PFSK-1 (cell line): ENCODE data around the gene GTPBP3.

Experiments used
- FOXP2 ChIP-seq: optimal IDR thresholded peaks from 2 replicates; pipeline ENCODE3; 2011; ENCODE audit warnings: borderline replicate concordance, control low read depth, inconsistent platforms; ENCODE audit not compliant: insufficient read depth; ENCODE audit errors: extremely low read length, extremely low read depth
- POLR2AphosphoS5 ChIP-seq: IDR thresholded peaks from 2 replicates; pipeline ENCODE4 v1.6.1; 2012; ENCODE audit warnings: low read depth, mild to moderate bottlenecking, control low read depth, low read length, moderate library complexity
- SIN3A ChIP-seq: IDR thresholded peaks from 2 replicates; pipeline ENCODE4 v1.6.1; 2012; ENCODE audit warnings: mild to moderate bottlenecking, low read length, moderate library complexity, borderline replicate concordance; ENCODE audit not compliant: insufficient read depth
- TAF1 ChIP-seq: IDR thresholded peaks from 2 replicates; pipeline ENCODE4 v1.6.1; 2012; ENCODE audit warnings: low read length, control low read depth, borderline replicate concordance; ENCODE audit not compliant: insufficient read depth
- TF ChIP-seq, protein P1 (sequence below), 2 experiments: IDR thresholded peaks; 2 replicates each; pipeline versions ENCODE4 v1.6.1 to v1.8.0; 2011 to 2012; ENCODE audit warnings: low read depth in 2 of 2, low read length in 2 of 2, control low read depth in 1 of 2, inconsistent platforms in 1 of 2, mild to moderate bottlenecking in 1 of 2, moderate library complexity in 1 of 2; ENCODE audit not compliant: insufficient read depth in 1 of 2

The GTPBP3 gene

DNA sequence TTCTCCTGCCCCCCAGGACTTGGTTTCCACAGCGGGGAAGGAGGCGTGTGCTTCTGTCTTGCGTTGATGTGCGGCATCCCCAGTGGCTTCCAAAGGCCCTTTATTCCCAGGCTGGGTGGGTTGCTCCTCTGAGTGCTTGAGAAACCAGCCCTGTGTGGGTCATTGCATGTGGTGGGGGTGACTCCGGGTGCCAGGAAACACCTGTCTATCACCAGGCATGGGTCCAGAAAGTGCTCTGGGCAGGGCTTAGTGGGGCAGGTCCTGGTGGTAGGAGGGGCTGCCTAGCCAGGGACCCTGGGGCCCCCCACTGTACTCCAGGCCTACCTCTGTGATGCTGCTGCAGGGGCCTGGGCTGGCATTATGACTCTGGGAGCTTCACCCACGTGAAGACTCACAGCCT is 18.4 kb upstream of the GTPBP3 start:
- no peak for TF ChIP-seq FOXP2
- no peak for TF ChIP-seq SIN3A
- TF ChIP-seq TAF1, result no peak
- no peak for TF ChIP-seq POLR2AphosphoS5
- TF ChIP-seq, protein P1, sequence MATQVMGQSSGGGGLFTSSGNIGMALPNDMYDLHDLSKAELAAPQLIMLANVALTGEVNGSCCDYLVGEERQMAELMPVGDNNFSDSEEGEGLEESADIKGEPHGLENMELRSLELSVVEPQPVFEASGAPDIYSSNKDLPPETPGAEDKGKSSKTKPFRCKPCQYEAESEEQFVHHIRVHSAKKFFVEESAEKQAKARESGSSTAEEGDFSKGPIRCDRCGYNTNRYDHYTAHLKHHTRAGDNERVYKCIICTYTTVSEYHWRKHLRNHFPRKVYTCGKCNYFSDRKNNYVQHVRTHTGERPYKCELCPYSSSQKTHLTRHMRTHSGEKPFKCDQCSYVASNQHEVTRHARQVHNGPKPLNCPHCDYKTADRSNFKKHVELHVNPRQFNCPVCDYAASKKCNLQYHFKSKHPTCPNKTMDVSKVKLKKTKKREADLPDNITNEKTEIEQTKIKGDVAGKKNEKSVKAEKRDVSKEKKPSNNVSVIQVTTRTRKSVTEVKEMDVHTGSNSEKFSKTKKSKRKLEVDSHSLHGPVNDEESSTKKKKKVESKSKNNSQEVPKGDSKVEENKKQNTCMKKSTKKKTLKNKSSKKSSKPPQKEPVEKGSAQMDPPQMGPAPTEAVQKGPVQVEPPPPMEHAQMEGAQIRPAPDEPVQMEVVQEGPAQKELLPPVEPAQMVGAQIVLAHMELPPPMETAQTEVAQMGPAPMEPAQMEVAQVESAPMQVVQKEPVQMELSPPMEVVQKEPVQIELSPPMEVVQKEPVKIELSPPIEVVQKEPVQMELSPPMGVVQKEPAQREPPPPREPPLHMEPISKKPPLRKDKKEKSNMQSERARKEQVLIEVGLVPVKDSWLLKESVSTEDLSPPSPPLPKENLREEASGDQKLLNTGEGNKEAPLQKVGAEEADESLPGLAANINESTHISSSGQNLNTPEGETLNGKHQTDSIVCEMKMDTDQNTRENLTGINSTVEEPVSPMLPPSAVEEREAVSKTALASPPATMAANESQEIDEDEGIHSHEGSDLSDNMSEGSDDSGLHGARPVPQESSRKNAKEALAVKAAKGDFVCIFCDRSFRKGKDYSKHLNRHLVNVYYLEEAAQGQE (IDR thresholded peaks at IDR 0.05; ENCODE audit: insufficient read depth in 1 of 2, low read depth in 2 of 2, low read length in 2 of 2), result no peak

DNA sequence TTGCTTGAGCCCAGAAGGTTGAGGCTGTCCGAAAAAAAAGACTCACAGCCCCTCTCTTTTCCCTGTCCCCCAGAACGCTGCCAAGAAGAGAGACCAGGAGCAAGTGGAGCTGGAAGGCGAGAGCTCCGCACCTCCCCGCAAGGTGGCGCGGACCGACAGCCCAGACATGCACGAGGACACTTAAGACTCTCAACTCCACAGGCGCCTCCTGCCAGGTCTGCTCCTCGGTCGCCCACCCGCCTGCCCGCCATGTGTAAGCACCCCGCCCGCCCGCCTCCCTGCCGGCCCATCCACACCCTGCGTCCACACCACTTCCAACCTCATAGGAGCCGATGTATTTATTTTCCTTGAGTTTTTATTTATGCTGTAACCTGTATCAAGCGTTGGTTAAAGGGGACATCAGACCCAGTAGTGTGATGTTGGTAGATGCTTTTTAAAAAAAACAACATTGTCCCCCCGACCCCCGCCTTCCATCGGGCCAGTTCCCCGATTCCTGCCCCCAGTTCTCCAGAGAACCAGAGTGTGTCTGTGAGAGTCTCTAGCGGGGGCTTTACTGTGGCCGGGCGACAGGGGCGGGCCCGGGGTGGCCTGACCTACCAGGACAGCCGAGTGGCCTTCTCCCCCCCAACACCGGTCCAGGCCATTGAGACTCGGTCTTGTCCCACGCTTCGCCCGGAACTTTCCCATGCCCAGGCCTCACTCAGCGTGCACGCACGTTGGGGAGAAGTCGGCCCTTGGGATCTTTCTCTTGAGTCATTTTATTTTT is 17.7 kb upstream of the GTPBP3 start:
- TF ChIP-seq FOXP2, result no peak
- TF ChIP-seq TAF1, result no peak
- no peak for TF ChIP-seq SIN3A
- TF ChIP-seq, protein P1 (IDR thresholded peaks at IDR 0.05; ENCODE audit: insufficient read depth in 1 of 2, low read depth in 2 of 2, low read length in 2 of 2), result no peak
- no peak for TF ChIP-seq POLR2AphosphoS5

DNA sequence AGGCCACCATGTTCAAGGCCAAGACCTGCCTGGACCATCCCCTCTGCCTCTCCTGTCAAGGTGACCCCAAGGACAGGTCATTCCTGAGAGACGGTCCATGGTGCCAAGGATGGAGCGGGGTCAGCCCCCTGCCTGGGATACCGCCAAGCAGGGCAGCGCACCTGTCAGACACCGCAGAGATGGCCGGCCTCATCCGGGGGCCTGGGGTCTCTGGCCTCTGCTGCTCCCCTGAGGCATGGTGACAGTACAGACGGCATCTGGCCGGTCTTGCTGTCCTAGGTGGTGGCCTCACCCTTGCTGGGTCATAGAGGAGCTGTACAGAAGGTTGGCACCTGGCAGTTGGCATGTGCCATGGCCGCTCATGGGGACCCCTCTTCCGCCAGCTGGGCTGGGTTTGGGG is 16.9 kb upstream of the GTPBP3 start:
- TF ChIP-seq SIN3A (no peak), TAF1 (no peak), POLR2AphosphoS5 (no peak), FOXP2 (no peak)
- TF ChIP-seq, protein P1 (IDR thresholded peaks at IDR 0.05; ENCODE audit: insufficient read depth in 1 of 2, low read depth in 2 of 2, low read length in 2 of 2), result no peak

DNA sequence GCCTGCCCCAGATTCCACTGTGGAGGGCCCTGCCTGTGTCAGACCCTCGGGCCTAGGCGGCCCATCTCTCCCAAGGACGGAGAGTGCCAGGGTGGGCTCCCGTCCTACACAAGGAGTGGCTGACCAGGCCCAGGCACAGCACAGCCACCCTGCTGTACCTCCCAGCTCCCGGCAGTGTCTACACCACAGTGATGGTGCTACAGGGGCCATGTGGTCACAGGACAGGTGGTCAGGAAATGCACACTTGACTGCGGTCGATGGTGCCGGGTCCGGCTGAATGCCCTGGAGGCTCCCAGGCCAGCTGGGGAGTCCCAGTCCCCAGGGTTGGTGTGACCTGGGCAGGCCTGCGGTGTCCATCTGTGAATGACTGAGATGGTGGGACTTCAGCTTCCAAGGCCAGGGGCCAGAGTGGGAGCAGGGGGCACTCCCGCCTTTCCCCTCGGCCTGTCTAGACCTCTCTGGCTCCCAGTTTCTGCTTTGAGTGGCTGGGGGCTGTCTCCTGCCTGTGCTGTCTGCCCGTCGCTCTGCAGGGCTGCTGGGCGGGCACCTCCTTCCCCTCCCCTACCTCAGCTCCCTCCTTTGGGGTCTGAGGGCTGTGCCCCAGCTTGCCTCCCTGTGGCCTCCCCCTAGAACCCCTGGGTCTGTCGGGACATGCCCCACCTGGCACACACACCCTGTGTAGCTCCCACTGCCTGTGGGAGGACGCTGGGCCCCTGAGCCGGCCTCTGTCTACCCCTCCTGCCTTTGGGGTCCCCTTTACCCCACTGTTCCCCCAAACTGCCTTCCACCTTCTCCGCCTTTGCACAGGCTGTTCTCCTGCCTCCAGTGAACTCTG is 15.5 kb upstream of the GTPBP3 start:
- TF ChIP-seq POLR2AphosphoS5, result no peak
- TF ChIP-seq, protein P1 (IDR thresholded peaks at IDR 0.05; ENCODE audit: insufficient read depth in 1 of 2, low read depth in 2 of 2, low read length in 2 of 2), result no peak
